ENCODE measurements around the gene CYP19A1.

- TF ChIP-seq CTCF (IDR thresholded peaks at IDR 0.05; ENCODE audit: control extremely low read depth in 1 of 3, insufficient read depth in 1 of 3, low read depth in 1 of 3, low read length in 3 of 3) (no peak), CBX8 (IDR thresholded peaks at IDR 0.05; ENCODE audit: borderline replicate concordance, low read depth, low read length) (no peak), ZNF274 (IDR thresholded peaks at IDR 0.05; ENCODE audit: borderline replicate concordance, extremely low read depth, low read length) (no peak), POLR2A (IDR thresholded peaks at IDR 0.05; ENCODE audit: control extremely low read depth in 1 of 2, low read depth in 2 of 2, low read length in 2 of 2) (no peak), SP1 (IDR thresholded peaks at IDR 0.05; ENCODE audit: low read depth, low read length) (no peak), EZH2 (IDR thresholded peaks at IDR 0.05; ENCODE audit: low read depth, low read length, severe bottlenecking) (no peak), CHD2 (IDR thresholded peaks at IDR 0.05; ENCODE audit: low read length) (no peak), MAFK (IDR thresholded peaks at IDR 0.05; ENCODE audit: low read depth, low read length) (no peak), SRF (IDR thresholded peaks at IDR 0.05; ENCODE audit: low read depth, low read length) (no peak), BACH1 (IDR thresholded peaks at IDR 0.05; ENCODE audit: low read length) (no peak), TEAD4 (IDR thresholded peaks at IDR 0.05; ENCODE audit: low read depth, low read length) (no peak)
- TF ChIP-seq, protein P1, sequence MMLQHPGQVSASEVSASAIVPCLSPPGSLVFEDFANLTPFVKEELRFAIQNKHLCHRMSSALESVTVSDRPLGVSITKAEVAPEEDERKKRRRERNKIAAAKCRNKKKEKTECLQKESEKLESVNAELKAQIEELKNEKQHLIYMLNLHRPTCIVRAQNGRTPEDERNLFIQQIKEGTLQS (IDR thresholded peaks at IDR 0.05; ENCODE audit: insufficient read depth, low read depth, low read length): no peak
These were observed 29.1 kb upstream of the CYP19A1 start for GRCh38 chr15:51367322-51367976.
